Tibial nerve (tissue), 4 donors: Measurements from ENCODE around the gene CUX1.

Experiments used
- CTCF ChIP-seq, 5 experiments: fragments of 200-600 bp in 3 of 5; fragments of 450-650 bp in 2 of 5; sonication (generic) in 3 of 5; IDR thresholded peaks; one replicate each; pipeline ENCODE4 v1.5.1; 2016 to 2019; ENCODE audit warnings: antibody characterized with exemption in 5 of 5, mild to moderate bottlenecking in 3 of 5, moderate library complexity in 2 of 5
- EP300 ChIP-seq, 2 donors: sonication (generic); formaldehyde crosslinking; IDR thresholded peaks; one replicate each; pipeline ENCODE4 v1.6.1; 2017; ENCODE audit warnings: antibody characterized with exemption in 2 of 2, mild to moderate bottlenecking in 1 of 2
- POLR2A ChIP-seq, 2 donors: fragments of 450-650 bp; IDR thresholded peaks; one replicate each; pipeline ENCODE4 v1.6.1; 2017; ENCODE audit warnings: antibody characterized with exemption in 2 of 2, mild to moderate bottlenecking in 2 of 2, moderate library complexity in 2 of 2

- no peak for TF ChIP-seq EP300 (IDR thresholded peaks at IDR 0.05)
- TF ChIP-seq CTCF (IDR thresholded peaks at IDR 0.05), result no peak
- TF ChIP-seq POLR2A (IDR thresholded peaks at IDR 0.05), result no peak
Measured at GRCh38 chr7:101868191-101868950, 50.9 kb downstream of the CUX1 start.
